ENCODE data around the gene CYP39A1. TPM values are rescaled to one million over a fixed set of nuclear protein-coding genes. Genes with fewer than 3 reads are reported as not detected.

Gene CYP39A1
- total and polyA plus RNA-seq, 2 of the 13 experiments (the other 11 are each of a cell fraction or from before 2014, with no cell fraction given), result 0.13 TPM; not detected in 1

GRCh38 chr6:46652603-46653438, at the start of gene CYP39A1, which contains the start of gene SLC25A27 (continued):
- TF ChIP-seq CERS6 (CRISPR knock-in tag; IDR thresholded peaks at IDR 0.05) (peak; percentile 72; the same call in 1 of the 2 replicates), ZNF136 (CRISPR knock-in tag; IDR thresholded peaks at IDR 0.05; ENCODE audit: low read depth) (0 out of 2 replicates have a peak, but pooled peaks have one; percentile 32), SP5 (CRISPR knock-in tag; IDR thresholded peaks at IDR 0.05; ENCODE audit: borderline replicate concordance, low read depth) (0 out of 2 replicates have a peak, but pooled peaks have one; percentile 58), STAT5B (CRISPR knock-in tag; IDR thresholded peaks at IDR 0.05) (no peak), YY1 (IDR thresholded peaks at IDR 0.05; ENCODE audit: insufficient read depth, insufficient replicate concordance, low read depth, low read length) (peak; percentile 61), ZNF839 (CRISPR knock-in tag; IDR thresholded peaks at IDR 0.05; ENCODE audit: borderline replicate concordance) (peak; percentile 62; the same call in 1 of the 2 replicates), SIN3B (IDR thresholded peaks at IDR 0.05; ENCODE audit: low read length) (no peak), ZFP91 (CRISPR knock-in tag; IDR thresholded peaks at IDR 0.05; ENCODE audit: borderline replicate concordance) (peak; percentile 84; the same call in 1 of the 2 replicates), NFAT5 (CRISPR knock-in tag; IDR thresholded peaks at IDR 0.05) (no peak), USF2 (IDR thresholded peaks at IDR 0.05; ENCODE audit: low read depth, low read length) (no peak), USF2 (CRISPR knock-in tag; IDR thresholded peaks at IDR 0.05; ENCODE audit: borderline replicate concordance) (no peak; the same call in 1 of the 2 replicates), MED8 (CRISPR knock-in tag; IDR thresholded peaks at IDR 0.05; ENCODE audit: insufficient replicate concordance) (no peak), ZNF451 (CRISPR knock-in tag; IDR thresholded peaks at IDR 0.05) (no peak; the same call in 1 of the 2 replicates), SP4 (CRISPR knock-in tag; IDR thresholded peaks at IDR 0.05) (peak; percentile 67; the same call in 1 of the 2 replicates), HOMEZ (CRISPR knock-in tag; IDR thresholded peaks at IDR 0.05; ENCODE audit: low read depth) (0 out of 2 replicates have a peak, but pooled peaks have one; percentile 27), ZBTB7B (CRISPR knock-in tag; IDR thresholded peaks at IDR 0.05) (0 out of 2 replicates have a peak, but pooled peaks have one; percentile 44)

Measured in HepG2 (cell line).